H4 (cell line): ENCODE data around the gene EXO5. TPM values are rescaled to one million over a fixed set of nuclear protein-coding genes. Genes with fewer than 3 reads are reported as not detected.
"Not testable (repeated sequence)": the region's sequence is repeated elsewhere in the genome, so short reads cannot be mapped to it uniquely, and the experiment has no call there.

Experiments
- DNase-seq: peaks from one replicate; pipeline ENCODE4 v3.0.0-alpha.2; 2015; ENCODE audit warnings: low spot score
- total RNA-seq: library from RNA; depleted of rRNA; stranded (reverse); fragments of >200 nt; shearing (Covaris generic); gene quantifications from 2 replicates; pipeline ENCODE4 v1.2.3, GENCODE V29; 2014; rRNA removed

The EXO5 gene
- total RNA-seq, 1 experiment from 2014 or later, result 20.9 TPM

DNA sequence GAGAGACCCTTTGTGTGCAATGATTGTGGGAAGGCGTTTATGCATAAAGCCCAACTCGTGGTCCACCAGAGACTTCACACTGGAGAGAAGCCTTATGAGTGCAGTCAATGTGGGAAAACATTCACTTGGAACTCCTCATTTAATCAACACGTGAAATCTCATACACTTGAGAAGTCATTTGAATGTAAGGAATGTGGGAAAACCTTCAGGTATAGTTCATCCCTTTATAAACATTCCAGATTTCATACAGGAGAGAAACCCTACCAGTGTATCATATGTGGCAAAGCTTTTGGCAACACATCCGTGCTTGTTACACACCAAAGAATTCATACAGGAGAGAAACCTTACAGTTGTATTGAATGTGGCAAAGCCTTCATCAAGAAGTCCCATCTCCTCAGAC, 38.4 kb downstream of the EXO5 start:
- DNase-seq, result no peak

DNA sequence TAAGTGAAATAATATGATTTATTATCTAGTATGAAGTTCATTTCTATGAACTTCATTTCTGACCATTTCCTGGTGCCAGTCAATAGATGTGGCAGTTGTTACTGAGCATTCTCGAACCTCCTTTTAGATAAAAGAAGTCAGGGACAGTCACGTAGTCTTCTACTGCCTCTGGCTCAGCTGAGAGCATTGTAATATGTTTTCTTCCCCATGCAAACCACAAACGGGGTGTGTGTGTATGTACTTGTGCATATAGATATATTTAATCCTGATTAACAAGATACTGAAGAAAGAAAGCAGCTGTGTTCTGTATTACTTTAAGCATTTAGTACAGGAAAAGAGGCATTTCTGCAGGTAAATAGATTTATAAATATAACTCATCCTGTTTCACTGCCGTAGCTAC, 44.5 kb downstream of the EXO5 start:
- no peak for DNase-seq

DNA sequence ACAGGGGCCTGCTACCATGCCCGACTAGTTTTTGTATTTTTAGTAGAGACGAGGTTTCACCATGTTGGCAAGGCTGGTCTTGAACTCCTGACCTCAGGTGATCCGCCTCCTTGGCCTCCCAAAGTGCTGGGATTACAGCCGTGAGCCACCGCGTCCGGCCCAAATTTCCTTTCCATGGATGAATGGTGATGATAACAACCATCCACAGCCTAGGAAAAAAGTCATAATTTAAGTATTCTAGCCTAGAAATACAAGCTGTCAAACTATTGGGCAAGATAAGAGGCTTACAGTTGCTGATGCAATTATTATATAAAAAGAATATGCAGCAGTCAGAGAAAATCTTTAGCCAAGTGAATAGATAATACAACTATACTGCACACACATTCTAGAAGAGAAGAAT, 46.2 kb downstream of the EXO5 start:
- DNase-seq, result not testable (repeated sequence)

DNA sequence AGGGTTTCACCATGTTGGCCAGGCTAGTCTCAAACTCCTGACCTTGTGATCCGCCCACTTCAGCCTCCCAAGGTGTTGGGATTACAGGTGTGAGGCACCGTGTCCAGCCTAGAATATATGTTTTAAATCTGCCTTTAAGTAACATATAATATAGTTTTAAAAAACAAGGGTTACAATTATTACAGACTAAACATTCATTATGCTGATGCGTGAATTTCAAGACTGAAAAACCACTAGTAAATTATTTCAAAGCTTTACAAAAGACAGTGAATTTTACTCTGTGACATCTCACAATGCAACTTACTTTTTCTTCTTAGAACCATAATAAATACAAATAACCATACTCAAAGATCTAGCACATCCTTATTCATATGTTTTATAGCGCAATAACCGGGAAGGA, 47.6 kb downstream of the EXO5 start:
- no peak for DNase-seq

DNA sequence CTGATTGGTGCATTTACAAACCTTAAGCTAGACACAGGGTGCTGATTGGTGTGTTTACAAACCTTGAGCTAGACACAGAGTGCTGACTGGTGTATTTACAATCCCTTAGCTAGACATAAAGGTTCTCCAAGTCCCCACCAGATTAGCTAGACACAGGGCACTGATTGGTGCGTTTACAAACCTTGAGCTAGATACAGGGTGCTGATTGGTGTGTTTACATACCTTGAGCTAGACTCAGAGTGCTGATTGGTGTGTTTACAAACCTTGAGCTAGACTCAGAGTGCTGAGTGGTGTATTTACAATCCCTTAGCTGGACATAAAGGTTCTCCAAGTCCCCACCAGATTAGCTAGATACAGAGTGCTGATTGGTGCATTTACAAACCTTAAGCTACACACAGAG, 49.7 kb downstream of the EXO5 start:
- not testable (repeated sequence) for DNase-seq

DNA sequence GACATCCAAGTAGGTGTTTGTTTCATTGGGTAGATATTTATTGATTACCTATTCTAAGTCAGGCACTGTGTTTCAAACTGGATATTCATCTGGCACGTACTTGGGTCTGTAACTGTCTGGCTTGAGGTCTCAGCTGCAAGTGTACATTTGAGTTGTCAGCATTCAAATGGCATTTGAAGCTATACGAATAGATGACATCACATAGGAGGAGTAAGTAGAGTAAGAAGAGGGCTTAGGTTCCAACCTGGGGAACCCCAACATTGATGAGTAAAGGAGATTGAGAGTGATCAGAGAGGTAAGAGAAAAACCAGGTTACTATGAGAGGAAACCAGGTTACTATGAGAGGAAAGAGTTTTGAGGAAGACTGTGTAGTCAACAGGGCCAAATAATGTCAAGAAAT, 53.6 kb downstream of the EXO5 start:
- no peak for DNase-seq

DNA sequence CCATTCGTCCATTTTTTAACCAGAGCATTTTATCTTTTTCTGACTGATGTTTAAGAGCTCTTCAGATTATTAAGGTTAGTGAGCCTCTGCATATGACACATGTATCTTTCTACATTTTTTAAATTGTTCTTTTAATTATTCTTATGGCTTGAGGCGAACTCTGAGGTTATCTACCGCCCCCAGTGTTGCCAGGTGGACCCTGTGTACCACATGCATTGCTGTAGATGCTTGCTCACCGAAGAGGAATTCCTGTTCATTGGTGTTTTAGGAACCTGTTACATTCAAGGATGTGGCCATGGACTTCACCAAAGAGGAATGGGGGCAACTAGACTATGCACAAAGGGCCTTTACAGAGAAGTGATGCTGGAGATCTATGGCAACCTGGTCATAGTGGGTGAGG, 54.7 kb downstream of the EXO5 start:
- no peak for DNase-seq

DNA sequence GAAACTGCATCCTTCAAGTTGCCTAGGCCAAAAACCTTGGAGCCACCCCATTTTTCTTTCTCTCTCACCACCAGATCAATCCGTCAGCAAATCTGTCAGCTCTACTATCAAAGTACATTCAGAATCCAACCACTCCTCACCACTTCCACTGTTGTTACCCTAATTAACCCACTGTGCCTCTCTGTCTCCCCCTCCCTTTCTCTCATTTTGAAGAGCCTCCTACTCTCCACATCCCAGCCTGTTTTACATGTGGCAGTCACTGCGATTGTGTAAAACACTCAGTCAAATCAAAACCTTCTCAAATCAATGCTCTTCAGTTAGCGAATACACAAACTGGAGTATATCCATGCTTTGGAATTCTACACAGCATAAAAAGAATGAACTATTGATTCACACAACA, 55.9 kb downstream of the EXO5 start:
- DNase-seq, result no peak

DNA sequence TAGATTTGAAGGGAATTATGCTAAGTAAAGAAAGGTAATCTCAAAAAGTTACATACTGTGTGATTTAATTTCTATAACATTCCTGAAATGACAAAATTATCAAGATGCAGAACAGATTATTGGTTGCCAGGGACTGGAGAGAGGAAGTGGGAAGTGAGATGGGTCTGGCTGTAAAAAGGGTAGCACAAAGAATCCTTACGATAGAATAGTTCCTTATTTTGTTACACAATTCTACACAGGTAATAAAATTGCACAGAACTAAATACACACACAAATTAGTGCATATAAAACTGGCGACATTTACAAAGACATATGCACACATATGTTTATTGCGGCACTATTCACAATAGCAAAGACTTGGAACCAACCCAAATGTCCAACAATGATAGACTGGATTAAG, 56.3 kb downstream of the EXO5 start:
- no peak for DNase-seq

Other genes starting within 250 kb of the EXO5 start
- 0.85 and 1.6 TPM in 2 replicates for gene COL9A2, start 191.5 kb upstream of the EXO5 start, total RNA-seq
- gene SMAP2, start 135.0 kb upstream of the EXO5 start, total RNA-seq, result 23.1 and 24.1 TPM in 2 replicates
- gene ZFP69B, start 58.3 kb upstream of the EXO5 start, total RNA-seq, result 3.5 and 5.2 TPM in 2 replicates
- gene ZFP69, start 31.5 kb upstream of the EXO5 start, total RNA-seq, result 2.3 and 4.2 TPM in 2 replicates
- 3.2 and 6.1 TPM in 2 replicates for gene ZNF684, start 22.9 kb downstream of the EXO5 start, total RNA-seq
- gene RIMS3, start 156.9 kb downstream of the EXO5 start, total RNA-seq, result 5.9 and 7.5 TPM in 2 replicates
- gene NFYC, start 182.9 kb downstream of the EXO5 start, total RNA-seq, result 30.7 and 45.8 TPM in 2 replicates